GM19452 (cell line): ENCODE results near the gene PCSK6.
"Not testable (repeated sequence)": the region's sequence is repeated elsewhere in the genome, so short reads cannot be mapped to it uniquely, and the experiment has no call there.

ENCODE experiments used
- ATAC-seq: cut with Tn5 transposase; IDR thresholded peaks from one replicate; pipeline ENCODE4 v1.9.1; 2021; ENCODE audit not compliant: unreplicated experiment

Gene PCSK6

DNA sequence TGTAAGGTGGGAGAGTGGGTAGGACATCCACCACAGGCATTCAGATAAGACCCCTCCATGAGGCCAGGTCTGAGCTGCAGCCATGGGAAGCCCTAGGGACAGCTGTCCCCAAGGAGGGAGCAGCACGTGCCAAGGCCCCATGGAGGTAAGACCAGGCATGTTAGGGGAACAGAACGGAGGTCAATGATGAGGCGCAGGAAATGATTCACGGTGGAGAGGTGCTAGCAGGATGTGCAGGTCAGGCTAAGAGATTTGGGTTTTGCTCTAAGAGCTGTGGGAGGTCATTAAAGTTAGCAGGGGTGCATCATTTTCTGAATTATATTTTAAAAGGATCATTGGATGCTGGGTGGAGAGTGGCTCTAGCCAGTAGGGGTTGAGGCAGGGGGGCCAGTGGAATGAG is 128.1 kb downstream of the PCSK6 start:
- ATAC-seq = no peak

DNA sequence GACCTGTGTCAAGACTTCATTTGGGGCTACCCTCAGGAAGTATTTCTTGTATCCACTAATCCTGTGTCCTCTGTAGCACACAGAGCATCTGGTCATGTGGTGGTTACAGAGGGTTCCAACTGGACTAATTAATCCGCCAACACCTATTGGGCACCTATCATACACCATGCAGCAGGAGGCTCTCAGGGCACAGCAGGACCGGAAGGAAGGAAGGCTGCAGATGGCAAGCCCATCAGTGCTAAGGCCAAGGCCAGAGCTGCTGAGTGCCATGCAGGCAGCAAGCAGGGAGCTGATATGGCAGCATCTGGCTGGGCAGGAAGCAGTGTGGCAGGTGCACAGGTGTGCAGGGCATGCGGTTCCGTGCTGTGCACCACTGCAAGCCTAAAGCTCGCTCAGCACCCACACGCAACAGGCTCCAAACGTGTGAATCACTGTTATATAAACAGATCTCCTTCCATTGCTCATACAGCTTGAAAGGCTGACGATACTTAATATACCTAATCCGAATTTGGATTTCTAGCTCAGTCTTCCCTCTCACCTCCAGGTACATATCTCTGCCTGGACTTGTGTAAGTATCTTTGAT is 130.1 kb downstream of the PCSK6 start:
- ATAC-seq = no peak

DNA sequence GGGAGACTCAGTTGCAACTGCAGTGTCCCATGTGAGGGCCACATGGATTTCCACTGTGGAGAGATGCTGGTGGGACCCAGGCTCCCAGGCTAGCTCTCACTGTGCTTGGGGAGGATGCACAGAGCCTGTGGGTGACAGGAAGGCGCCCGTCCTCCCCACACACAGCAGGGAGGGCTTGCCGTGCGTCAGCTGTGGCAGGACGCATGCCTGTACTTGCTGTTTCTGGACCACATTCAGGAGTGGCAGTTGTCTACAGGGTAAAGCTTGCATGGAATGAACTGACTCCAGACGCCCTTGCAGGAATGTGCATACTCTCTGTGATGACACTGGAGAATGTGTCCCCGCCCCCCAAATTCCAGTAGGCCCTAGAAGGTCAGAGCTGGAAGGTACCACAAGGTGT is 130.6 kb downstream of the PCSK6 start:
- ATAC-seq = no peak

DNA sequence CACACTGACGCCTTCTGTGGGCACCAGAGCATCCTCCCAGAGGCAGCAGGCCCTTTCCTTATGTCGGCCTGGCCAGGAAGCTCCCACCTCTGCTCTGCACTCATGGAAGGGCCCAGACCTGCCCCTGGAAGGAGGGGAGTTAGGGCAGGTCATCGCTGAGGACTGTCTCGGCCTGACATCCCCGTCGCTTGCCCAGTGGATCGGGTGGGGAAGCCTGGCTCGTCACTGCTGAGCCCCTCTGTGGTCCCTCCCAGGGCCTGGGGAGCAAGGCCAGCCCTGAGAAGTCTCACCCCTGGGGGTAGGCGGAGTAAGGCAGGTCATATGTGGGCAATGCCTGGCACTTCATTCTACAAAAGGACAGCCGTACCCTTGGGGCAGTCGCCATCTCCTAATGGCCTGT is 131.6 kb downstream of the PCSK6 start:
- no peak for ATAC-seq

DNA sequence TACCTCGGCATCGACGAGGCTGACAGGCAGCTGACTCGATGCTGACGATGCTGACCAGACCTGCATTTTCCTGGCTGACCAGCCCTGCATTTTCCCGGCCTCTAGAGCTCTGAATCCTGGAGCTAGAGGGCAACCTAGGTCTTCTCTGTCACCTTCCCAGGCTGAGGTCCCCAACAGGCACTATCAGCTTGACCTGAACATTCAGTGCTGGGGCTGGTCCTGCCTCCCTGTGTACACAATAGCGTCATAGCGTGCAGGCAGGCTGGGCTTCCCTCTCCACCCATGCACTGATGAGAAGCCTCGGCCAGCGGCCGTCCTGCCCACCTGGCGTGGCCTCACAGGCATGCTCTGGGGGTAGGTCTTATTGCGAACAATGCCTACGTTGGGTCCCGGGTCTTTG is 132.2 kb downstream of the PCSK6 start:
- no peak for ATAC-seq

DNA sequence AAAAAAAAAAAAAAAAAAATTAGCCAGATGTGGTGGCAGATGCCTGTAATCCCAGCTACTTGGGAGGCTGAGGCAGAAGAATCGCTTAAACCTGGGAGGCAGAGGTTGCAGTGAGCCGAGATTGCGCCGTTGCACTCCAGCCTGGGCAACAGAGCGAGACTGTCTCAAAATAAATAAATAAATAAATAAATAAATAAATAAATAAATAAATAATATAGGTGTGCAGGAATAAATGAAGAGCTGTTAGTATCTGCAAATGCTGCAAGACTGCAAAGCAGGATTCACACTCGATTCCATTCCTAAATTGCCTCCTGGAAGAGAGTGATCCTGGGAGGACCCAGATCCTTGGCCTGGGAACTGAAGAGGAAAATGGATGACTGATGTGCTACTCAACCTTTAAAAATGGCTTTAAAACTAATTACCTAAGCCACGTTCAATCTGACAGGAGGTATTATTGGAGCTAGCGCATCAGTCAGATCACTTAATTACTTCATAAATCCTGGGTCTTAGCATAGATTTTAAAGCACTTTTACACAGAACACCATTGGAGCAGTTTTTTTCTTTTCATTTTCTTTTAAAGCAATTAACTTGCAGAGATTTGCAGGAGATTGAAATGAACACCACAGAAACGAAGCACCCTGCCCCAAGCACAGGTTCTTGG is 132.9 kb downstream of the PCSK6 start:
- ATAC-seq = not testable (repeated sequence)

DNA sequence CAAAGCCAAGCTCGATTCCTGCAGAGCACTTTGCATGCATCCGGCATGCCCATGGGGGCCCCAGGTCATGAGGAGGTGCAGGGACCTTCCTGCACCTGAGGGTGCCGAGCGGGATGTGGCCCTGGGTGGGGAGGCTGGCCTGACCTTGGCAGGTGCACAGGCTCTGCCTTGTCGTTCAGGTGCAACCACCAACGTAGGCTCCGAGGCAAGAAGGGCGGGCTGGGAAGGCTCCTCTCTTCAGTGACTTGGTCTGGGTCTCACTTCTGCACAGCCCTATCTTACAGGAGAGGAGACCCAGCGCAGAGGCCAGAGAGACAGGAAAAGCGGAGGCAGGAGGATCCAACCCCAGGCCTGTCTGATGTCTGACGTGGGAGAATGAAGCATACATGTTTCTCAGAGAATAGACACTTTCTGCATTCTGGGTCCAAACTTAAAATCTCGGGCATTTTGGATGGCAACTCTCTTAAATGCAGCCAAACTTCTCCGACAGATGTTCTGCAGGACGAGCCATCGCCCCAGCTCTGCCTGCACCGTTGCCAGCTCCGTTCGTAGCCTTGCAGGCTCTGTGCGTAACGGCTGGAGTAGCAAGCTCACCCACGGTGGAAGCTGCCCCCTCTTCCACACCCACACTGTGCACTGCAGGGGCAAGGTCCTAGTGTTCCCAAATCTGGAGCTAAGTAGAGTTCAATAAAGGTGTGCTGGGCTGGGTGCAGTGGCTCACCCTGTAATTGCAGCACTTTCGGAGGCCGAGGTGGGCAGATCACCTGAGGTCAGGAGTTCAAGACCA is 133.6 kb downstream of the PCSK6 start:
- no peak for ATAC-seq

DNA sequence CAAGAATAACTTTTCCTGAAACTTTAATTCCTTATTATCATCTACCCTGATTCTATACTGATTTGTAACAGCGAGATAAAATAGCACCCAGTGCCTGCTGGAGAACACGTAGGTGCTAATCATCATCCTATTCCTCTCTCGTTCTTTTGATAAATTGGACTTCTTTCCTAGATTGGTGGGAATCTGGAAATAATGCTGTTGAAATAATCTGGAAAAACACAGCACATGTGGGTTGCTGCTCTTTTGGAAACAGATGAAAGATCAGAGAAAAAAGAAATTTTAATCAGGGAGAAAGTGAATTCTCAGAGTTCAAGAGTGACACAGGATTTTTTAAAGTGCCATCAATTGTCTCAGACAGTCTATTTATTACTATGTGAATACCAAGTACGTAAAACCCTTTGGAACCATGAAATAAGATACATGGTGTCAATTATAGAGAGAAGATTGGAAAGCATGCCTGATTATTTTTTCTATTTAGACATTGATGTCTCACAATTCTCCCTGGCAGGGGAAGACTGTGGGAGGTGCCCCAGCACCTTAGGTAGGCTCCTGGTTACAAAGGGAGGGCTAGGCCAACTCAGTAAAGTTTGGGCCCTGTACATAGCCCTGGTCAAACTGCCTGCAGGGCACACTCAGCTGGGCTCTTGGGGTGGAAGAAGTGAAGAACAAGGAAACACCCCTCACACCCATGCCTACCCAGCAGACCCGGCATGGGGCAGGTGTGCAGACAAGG is 134.4 kb downstream of the PCSK6 start:
- ATAC-seq = no peak

DNA sequence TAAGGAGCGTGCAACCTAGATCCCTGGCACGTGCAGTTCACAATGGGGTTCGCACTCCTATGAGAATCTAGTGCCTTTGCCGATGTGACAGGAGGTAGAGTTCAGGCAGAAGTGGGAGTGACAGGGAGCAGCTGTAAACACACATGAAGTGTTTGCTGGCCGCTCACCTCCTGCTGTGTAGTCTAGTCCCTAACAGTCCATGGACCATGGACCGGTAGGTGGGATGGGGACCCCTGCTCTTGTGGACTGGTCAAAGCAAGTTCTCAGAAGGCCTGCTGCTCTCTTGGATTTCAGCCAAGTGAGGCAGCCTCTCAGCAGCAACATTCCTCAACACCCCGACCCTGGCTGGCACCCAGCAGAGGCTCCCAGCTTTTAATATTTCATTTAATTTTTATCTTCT is 136.3 kb downstream of the PCSK6 start:
- ATAC-seq = no peak

DNA sequence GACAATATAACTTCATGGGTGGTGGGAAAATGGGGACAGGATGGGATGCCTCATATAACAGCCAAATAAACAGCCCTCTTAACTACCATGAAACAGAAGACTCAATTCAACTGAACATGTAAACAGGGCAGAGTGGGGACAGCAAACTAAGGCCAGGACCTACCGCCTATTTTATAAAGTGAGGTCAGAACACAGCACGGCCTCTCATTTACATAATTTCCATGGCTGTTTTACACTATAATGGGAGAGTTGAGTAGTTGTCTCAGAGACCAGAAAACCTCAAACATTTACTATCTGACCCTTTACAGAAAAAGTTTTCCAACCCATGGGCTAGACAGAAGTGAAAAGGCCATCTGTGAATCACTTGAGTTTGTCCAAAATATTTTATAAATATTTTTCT is 137.8 kb downstream of the PCSK6 start:
- ATAC-seq = no peak

DNA sequence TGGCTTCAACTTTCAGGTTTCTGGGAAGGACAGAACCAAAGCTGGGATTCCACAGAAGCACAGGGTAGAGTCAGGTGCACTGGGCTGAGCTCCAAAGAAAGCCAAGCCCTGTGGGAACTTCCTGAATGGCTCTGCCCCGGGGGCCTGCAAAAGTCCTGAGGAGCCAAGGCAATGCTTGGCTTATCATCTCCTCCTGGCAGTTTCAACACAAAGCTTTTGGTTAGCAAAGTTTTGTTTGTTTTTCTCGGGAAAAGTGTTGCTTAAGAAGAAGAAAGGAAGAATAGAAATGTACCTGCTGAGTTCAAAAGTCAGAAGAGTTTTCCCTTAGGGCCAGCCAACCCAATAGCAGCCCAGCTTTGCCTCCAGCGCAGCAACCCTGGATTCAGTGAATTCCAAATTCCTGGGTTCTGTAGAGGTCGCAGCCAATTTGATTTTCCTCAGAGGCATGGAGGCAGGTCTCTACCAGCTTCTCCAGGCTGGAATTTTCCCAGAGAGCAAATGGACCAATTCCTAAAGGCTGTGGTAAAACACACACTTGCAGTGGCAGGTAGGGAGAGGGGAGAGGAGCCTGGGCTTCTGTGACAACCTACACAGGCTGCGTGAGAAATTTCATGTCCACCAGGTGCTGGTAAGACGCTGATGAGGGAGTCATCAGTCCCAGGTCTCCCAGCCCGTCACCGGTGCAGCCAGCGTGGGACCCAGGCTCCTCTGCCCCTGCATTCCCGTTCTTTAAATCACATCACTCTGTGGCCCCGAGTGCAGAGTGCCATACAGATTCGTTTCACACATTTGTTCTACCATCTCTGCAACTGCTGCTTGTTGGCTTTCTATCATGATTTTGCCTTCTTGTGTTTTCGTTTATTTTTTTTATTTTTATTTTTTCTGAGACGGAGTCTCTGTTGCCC is 140.2 kb downstream of the PCSK6 start:
- ATAC-seq = no peak

DNA sequence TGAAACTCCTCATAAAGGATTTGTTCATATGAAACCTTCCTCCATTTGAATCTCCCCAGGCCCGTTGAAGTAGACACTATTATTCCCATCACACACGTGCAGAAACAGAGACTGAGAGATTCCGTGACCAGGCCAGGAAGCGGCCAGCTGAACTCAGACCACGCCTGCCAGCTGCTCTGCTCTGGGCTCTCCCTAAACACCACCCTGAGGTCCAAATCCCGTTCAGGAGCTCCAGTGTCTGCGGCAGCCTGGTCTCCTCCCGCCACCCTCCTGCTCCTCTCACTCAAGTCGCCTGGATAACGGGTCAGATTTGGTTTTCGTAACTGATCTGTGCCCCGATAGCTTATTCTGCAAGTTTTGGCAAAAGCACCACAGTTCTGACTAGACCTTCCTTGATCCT is 140.9 kb downstream of the PCSK6 start:
- ATAC-seq = no peak

DNA sequence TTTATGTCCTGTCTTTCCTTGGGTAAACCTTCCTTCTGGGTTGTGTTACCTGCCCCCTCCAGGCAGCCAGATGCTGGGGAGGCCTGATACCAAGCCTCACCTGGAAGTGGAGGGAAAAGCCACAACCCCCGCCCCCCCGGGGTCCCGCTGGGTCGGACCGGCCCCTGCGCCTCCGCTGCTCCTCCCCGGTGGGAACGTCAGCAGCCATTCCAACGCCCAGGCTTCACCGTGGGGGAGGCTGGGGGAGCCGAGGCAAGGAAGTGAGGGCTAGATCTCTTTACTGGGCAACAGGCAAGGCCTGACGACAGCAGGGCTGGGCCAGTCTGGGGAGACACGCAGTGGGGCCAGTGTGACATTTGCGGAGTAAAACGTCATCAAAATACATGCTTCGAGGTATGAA is 141.5 kb downstream of the PCSK6 start:
- no peak for ATAC-seq

DNA sequence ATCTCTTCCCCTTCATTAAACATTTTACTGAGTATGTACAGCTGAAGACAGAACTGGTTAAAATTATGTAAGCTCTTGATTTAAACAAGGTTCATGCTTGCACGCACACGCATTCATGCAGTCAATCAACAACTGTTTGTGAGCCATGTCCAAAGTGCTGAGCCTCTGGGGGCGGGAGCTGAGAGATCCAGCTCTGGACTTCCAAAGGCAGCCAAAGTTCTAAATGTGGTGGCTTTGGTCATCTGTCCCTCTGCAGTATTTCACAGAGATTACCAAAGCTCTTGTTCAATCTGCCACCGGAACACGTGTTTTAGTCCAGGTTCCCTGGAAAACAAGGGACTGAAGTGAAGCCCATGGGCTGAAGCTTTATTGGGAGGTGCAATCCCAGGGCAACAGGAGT is 142.1 kb downstream of the PCSK6 start:
- ATAC-seq = no peak

DNA sequence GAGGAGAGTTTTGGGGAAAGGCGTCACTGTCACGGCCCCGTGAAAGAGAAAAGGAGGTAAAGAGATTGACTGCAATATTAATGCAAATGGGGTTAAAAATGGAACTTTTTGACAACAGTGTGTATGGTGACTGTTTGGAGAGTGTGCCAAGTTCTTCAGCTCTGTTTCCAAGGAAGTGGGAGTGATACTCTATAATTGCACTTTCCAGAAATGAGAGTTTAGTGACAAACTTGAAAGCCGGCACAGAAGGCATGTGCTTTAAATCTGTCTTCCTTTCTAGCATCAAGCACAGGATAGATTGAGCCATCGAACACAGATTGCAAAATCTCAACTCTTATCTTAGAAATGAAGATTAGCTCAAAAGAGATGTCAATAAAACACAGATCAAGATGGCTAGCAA is 142.6 kb downstream of the PCSK6 start:
- ATAC-seq = no peak

DNA sequence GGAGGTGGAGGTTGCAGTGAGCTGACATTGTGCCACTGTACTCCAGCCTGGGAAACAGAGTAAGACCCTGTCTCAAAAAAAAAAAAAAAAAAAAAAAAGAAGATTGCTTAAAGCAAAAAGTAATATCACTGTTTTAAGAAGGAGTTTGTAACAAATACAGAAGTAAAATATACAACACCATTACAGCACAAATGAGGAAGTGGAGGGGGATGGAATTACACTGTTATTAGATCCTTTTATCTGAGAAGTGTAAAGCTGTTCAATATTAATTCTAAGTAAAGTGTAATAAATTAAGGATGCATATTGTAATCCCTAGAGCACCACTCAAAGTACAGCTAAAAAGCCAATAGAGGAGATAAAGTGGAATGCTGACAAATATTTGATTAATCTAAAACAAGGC is 147.5 kb downstream of the PCSK6 start:
- no peak for ATAC-seq

DNA sequence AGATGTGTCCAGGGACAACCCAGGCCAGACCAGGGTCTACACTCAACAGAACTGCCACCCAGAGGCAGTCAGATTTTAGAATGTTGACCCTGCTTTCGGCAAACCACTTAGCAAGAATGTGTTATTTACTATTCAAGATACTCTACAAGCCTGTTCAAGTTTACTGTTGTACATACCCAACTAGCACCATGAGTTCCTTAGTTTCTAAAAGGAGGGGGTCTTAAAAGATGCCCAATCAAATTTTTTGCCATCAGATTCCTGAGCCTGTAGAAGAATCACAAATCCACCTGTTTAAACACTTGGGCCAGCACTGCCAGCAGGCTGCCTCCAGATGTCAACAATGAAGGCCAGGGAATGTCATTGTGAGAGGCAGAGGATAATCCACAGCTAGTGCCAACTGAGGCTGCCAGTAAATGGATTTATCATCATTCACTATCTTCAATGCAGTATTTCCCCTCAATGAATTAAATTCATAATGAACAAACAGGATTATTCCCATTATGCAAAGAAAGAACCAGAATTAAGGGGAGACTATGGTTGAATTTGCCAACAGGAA is 150.9 kb downstream of the PCSK6 start:
- ATAC-seq = no peak

DNA sequence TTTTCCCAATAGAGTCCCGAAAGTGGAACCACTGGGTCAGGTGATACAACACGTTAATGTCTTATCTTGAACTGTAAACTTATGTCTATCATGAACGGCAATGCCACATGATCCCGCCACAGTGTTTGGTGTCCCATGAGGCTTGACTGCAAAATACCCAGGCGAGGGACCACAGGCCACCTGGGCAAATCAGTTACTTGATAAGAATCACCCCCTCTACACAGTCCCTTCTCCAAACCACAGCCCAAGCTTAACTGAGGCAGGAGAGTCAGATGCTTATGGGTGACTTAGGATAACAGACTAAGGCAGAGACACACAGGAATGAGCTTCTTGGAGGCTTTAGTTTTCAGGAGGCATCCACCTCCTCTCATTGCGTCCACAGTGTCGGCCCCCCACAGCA is 151.5 kb downstream of the PCSK6 start:
- no peak for ATAC-seq

DNA sequence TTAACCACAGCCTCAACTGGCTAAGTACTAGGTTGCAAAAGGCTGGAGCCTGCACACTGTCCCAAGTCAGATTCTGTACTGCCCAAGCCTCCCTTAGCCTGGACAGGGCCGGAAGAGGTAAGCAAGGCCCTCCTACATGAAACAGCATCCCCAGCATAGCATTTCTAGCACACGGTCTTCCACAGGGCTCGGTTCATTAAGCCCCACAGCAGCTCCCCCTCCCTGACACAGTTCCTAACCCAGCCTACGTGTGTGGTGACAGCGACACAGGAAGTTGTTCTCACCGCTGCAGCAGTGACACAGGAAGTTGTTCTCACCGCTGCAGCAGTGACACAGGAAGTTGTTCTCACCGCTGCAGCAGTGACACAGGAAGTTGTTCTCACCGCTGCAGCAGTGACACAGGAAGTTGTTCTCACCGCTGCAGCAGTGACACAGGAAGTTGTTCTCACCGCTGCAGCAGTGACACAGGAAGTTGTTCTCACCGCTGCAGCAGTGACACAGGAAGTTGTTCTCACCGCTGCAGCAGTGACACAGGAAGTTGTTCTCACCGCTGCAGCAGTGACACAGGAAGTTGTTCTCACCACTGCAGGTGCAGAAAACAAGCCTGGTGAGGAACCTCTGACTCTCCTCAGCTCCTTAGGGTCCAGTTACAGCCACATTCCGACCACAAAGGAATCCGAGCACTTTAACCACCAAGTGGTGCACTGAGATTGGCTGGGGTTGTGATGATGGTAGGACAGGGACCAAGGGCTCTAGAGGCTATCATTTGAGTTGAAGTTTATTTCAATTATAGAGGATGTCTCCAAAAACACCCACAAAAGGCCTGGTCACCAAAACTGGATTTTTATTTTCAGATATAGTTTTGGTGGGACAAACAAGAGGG is 155.4 kb downstream of the PCSK6 start:
- peak; percentile 54 for ATAC-seq
